Fibroblast of pulmonary artery (primary cell): ENCODE results near the gene GABRB2.
"Not testable (repeated sequence)": the region's sequence is repeated elsewhere in the genome, so short reads cannot be mapped to it uniquely, and the experiment has no call there.

Source experiments
- DNase-seq: peaks from one replicate; pipeline ENCODE4 v3.0.0-alpha.2; 2010; ENCODE audit warnings: low read depth
- H3K4me3 ChIP-seq: replicated peaks from 2 replicates; pipeline ENCODE4 v1.5.1; 2011; ENCODE audit warnings: low read depth, mild to moderate bottlenecking, control low read depth, low read length, moderate library complexity
- CTCF ChIP-seq: IDR thresholded peaks from 2 replicates; pipeline ENCODE4 v1.5.1; 2011; ENCODE audit warnings: mild to moderate bottlenecking, control low read depth, low read length, inconsistent platforms; ENCODE audit errors: missing control alignments

GABRB2 gene

GRCh38 chr5:161311965-161312364 lies 234.6 kb downstream of the GABRB2 start:
- no peak overlapping the region for H3K4me3 ChIP-seq
- TF ChIP-seq CTCF: no peak
- DNase-seq: no peak

- DNase-seq: no peak
- no peak overlapping the region for H3K4me3 ChIP-seq
- no peak for TF ChIP-seq CTCF
Measured at GRCh38 chr5:161311146-161311708, 235.3 kb downstream of the GABRB2 start.

GRCh38 chr5:161306351-161306995 lies 240.1 kb downstream of the GABRB2 start:
- no peak for DNase-seq
- no peak for TF ChIP-seq CTCF
- H3K4me3 ChIP-seq: no peak overlapping the region

DNA sequence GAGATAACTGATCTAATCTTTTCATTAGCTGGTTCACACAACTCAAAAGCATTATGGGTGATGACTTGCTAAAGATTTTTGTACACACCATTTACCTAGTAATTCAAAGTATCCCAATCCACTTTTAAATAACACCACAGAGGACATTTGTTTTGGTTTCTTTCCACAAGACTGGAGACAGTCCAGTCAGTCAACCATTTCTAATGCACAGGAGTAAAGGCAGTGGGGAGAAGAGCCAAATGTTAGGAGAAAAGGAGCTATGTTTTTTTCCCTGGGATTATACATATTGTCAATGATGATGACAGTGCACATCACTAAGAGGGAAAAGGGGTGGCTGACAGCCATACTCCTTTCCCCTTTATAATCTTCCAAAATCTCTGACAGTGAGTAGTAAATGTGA lies 240.9 kb downstream of the GABRB2 start:
- DNase-seq: no peak
- H3K4me3 ChIP-seq: no peak overlapping the region
- TF ChIP-seq CTCF: no peak

- no peak overlapping the region for H3K4me3 ChIP-seq
- DNase-seq: no peak
- TF ChIP-seq CTCF: no peak
Measured at GRCh38 chr5:161302559-161302958, 244.0 kb downstream of the GABRB2 start.

GRCh38 chr5:161301586-161301985 lies 244.9 kb downstream of the GABRB2 start:
- DNase-seq: no peak
- no peak overlapping the region for H3K4me3 ChIP-seq
- TF ChIP-seq CTCF: no peak

DNA sequence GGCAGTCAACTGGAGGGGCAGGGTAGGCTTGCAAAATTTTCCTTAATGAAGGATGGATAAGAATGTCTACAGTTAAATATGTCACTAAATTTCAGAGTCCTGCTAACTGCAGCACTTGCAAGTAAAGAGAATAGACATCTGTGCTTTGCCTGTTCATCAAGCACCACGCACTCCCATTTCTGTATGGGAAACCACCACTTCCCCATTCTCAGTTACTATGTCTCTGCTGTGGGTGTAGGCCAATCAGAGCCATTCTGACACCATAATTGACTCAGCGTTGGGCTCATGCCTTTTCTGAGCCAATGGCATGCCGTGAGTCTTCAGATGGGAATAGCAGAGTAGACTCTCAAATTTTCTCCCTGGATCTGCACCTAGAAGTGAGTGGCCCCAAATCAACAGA lies 247.5 kb downstream of the GABRB2 start:
- no peak overlapping the region for H3K4me3 ChIP-seq
- DNase-seq: no peak
- TF ChIP-seq CTCF: no peak

- H3K4me3 ChIP-seq, DNase-seq: not testable (repeated sequence)
Measured at GRCh38 chr5:161297388-161297787, 249.1 kb downstream of the GABRB2 start.
